ENCODE data around the gene FYN.

The FYN gene

DNA sequence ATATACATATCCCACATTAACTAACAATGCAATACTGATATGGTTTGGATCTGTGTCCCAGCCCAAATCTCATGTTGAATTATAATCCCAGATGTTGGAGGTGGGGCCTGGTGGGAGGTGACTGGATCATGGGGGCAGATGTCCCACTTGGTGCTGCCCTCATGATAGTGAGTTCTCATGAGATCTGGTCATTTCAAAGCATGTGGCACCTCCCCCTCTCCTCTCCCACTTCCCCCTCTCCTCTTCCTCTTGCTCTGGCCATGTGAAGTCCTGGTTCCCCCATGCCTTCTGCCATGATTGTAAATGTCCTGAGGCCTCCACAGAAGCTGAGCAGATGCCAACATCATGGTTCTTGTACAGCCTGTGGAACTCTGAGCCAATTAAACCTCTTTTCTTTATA is 71.2 kb downstream of the FYN start:
- no peak for DNase-seq (ENCODE audit: low read depth)
- H3K4me3 ChIP-seq (replicated peaks; ENCODE audit: low read depth, low read length) = no peak overlapping the region
- no peak for TF ChIP-seq CTCF (IDR thresholded peaks at IDR 0.05; ENCODE audit: low read length, missing control alignments)

DNA sequence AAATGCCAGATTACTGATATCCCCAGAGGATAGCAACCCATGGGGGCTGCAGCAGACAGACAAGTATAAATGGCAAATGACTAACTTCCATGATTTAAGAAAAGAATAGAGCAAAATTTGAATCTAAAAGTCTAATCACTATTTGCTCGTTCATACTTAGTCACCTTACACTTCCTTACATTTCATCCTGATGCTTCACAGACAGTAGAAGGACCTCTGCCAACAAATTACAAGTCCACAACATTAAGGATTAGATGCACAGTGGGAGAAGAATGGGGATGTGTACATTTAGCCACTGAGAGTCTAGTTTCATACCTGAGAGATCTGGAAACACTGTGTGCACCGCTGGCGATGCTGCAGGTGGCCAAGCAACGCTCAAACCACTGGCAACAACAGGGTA is 72.4 kb downstream of the FYN start:
- TF ChIP-seq CTCF (IDR thresholded peaks at IDR 0.05; ENCODE audit: low read length, missing control alignments) = no peak
- no peak overlapping the region for H3K4me3 ChIP-seq (replicated peaks; ENCODE audit: low read depth, low read length)
- DNase-seq (ENCODE audit: low read depth) = no peak

- TF ChIP-seq CTCF (IDR thresholded peaks at IDR 0.05; ENCODE audit: low read length, missing control alignments) = no peak
- DNase-seq (ENCODE audit: low read depth) = no peak
- no peak overlapping the region for H3K4me3 ChIP-seq (replicated peaks; ENCODE audit: low read depth, low read length)
Measured at GRCh38 chr6:111800259-111800765, 72.9 kb downstream of the FYN start.

DNA sequence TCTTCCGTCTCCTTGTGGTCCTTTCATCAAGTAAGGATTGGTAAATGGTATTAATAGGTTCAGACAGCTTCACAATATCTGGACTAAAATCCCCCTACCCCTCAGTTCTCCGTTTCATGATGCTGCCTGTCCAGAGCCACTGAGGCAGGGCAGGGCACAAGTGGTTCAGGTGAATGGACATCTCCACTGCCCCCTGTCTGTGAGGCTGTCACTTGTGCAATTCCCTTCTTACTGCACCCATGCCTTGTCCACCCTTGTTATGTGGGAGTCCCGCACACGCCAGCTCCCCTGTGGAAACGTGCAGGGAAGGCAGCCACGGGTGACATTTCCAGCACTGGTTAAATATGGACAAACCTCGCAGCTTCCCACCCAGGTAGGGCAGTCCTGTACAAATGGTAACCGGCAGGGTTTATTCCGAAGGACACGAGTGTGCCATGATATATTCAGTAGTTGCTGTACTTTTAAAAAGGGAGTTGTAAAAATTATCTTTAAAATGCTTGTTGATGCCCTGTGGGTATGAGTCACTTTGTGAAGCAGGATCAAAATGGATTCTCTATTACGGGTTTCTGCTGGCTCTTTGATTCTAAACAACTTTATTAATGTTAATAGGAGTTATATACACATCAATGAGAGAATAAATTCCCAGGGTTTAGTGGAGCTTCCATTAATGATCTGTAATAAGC is 73.5 kb downstream of the FYN start:
- DNase-seq (ENCODE audit: low read depth) = no peak
- TF ChIP-seq CTCF (IDR thresholded peaks at IDR 0.05; ENCODE audit: low read length, missing control alignments) = peak; percentile 11
- no peak overlapping the region for H3K4me3 ChIP-seq (replicated peaks; ENCODE audit: low read depth, low read length)

DNA sequence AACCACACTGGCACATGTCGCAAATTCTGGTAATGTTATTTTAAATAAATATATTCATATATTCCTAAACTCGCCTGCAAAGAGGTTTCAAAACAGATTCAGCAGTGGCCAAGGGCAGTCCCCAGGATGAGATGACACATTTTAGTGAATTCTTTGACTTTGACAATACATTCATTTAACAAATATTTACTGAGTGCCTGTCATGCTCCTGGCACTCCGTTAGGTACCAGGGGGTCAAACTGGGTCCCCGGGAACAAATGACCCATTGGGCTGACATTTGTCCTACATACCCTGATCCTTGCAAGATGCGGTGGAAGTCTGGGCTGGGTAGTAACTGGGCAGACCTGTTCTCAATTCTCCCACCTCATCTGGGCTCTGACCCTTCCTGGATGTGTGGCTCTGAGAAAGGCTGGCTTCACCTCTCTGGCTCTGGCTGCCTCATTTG is 74.9 kb downstream of the FYN start:
- H3K4me3 ChIP-seq (replicated peaks; ENCODE audit: low read depth, low read length) = no peak overlapping the region
- DNase-seq (ENCODE audit: low read depth) = no peak
- no peak for TF ChIP-seq CTCF (IDR thresholded peaks at IDR 0.05; ENCODE audit: low read length, missing control alignments)

DNA sequence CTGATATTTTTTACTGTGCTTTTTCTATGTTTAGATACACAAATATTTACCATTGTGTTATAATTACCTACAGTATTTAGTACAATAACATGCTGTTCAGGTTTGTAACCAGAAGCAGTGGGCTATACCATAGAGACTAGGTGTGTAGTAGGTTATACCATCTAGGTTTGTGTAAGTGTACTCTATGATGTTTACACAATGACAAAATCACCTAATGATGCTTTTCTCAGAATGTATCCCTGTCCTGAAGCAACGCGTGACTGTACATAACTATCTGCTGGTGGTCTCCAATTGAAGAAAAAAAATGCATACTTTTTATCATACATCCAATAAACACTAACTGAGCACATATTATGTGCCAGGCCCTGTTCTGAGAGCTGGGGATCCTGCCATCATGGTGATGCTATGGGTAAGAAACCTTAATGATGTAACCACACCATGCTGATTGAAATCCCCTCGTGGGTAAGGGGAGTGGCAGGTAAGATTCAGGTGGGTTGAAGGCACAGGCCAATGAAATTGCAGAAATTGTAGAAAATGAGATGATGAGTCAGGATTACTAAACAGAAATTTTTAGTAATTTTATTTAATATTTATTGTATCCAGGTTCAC is 76.8 kb downstream of the FYN start:
- no peak overlapping the region for H3K4me3 ChIP-seq (replicated peaks; ENCODE audit: low read depth, low read length)
- no peak for TF ChIP-seq CTCF (IDR thresholded peaks at IDR 0.05; ENCODE audit: low read length, missing control alignments)
- no peak for DNase-seq (ENCODE audit: low read depth)

Data from fibroblast of pulmonary artery (primary cell).